H1 (cell line): Measurements from ENCODE around the gene NUDT6. TPM values are rescaled to one million over a fixed set of nuclear protein-coding genes. Genes with fewer than 3 reads are reported as not detected.

Experiments used
- CTCF ChIA-PET: fragments of 300-600 bp; sonication (Branson Sonifier 250); formaldehyde crosslinking; loops from one replicate; lab custom pipeline; 2021; ENCODE audit not compliant: partially characterized antibody; lab: Charles Lee
- POLR2A ChIA-PET: fragments of 300-600 bp; sonication (Branson Sonifier 250); formaldehyde crosslinking; loops from one replicate; lab custom pipeline; 2021; ENCODE audit warnings: inconsistent platforms; ENCODE audit not compliant: partially characterized antibody; lab: Charles Lee
- DNase-seq, 2 experiments: peaks; one replicate each; pipeline versions ENCODE4 v3.0.0 to v3.0.0-alpha.2; 2010 to 2022; ENCODE audit warnings: low spot score in 2 of 2, low read depth in 1 of 2, mixed read lengths in 1 of 2
- FAIRE-seq: peaks from 2 replicates; lab custom pipeline; 2011; peaks lifted over from hg19 to GRCh38; lab: Jason Lieb, UNC
- H2AFZ ChIP-seq: 2 replicates; pipeline ENCODE4 v1.8.1; 2012; ENCODE audit warnings: low read length, inconsistent platforms
- H2AK5ac ChIP-seq: 2 replicates; pipeline ENCODE4 v1.6.1; 2013; ENCODE audit warnings: low read depth, low read length
- H2BK120ac ChIP-seq: replicated peaks from 2 replicates; pipeline ENCODE3; 2013; ENCODE audit warnings: low read depth, low read length, inconsistent platforms
- H2BK12ac ChIP-seq: 2 replicates; pipeline ENCODE4 v1.6.1; 2013; ENCODE audit warnings: low read depth, low read length
- H2BK15ac ChIP-seq: 2 replicates; pipeline ENCODE4 v1.6.1; 2013; ENCODE audit warnings: low read length
- H2BK20ac ChIP-seq: 2 replicates; pipeline ENCODE4 v1.6.1; 2013; ENCODE audit warnings: low read length
- H2BK5ac ChIP-seq: 2 replicates; pipeline ENCODE4 v1.6.1; 2013; ENCODE audit warnings: low read depth, low read length
- H3K14ac ChIP-seq: 2 replicates; pipeline ENCODE4 v1.6.1; 2013; ENCODE audit warnings: inconsistent platforms; ENCODE audit not compliant: insufficient read length
- H3K18ac ChIP-seq: 2 replicates; pipeline ENCODE4 v1.6.1; 2013; ENCODE audit warnings: low read length; ENCODE audit errors: extremely low read depth
- H3K23ac ChIP-seq: 2 replicates; pipeline ENCODE4 v1.6.1; 2013; ENCODE audit warnings: inconsistent platforms; ENCODE audit not compliant: insufficient read length
- H3K23me2 ChIP-seq: 2 replicates; pipeline ENCODE4 v1.6.1; 2013; ENCODE audit warnings: low read depth, low read length
- H3K27ac ChIP-seq: 2 replicates; pipeline ENCODE4 v1.6.1; 2011; ENCODE audit warnings: low read depth, low read length, inconsistent platforms
- H3K27me3 ChIP-seq, 4 experiments: replicated peaks in 1 of 4; 1 replicate in 1 of 4; 2 replicates in 3 of 4; pipeline versions ENCODE4 v1.6.1 to v1.8.1; 2011 to 2013; ENCODE audit warnings: low read length in 3 of 4, mild to moderate bottlenecking in 3 of 4, inconsistent platforms in 2 of 4, mixed read lengths in 2 of 4, moderate library complexity in 1 of 4; ENCODE audit not compliant: control insufficient read depth in 3 of 4, insufficient read depth in 3 of 4; ENCODE audit errors: extremely low read depth in 1 of 4
- H3K36me3 ChIP-seq, 4 experiments: 2 replicates each; pipeline versions ENCODE4 v1.6.1 to v1.8.1; 2011 to 2013; ENCODE audit warnings: mild to moderate bottlenecking in 4 of 4, low read length in 3 of 4, moderate library complexity in 2 of 4, control low read depth in 1 of 4, inconsistent platforms in 1 of 4; ENCODE audit not compliant: insufficient read depth in 4 of 4, control insufficient read depth in 2 of 4
- H3K4ac ChIP-seq: replicated peaks from 2 replicates; pipeline ENCODE3; 2013; ENCODE audit warnings: low read length, low read depth, mixed read lengths, inconsistent platforms; ENCODE audit not compliant: insufficient read length
- H3K4me1 ChIP-seq, 4 experiments: replicated peaks in 1 of 4; 1 replicate in 1 of 4; 2 replicates in 3 of 4; pipeline versions ENCODE4 v1.6.1 to v1.8.1; 2011 to 2013; ENCODE audit warnings: low read length in 3 of 4, inconsistent platforms in 2 of 4, mixed read lengths in 1 of 4; ENCODE audit not compliant: insufficient read depth in 4 of 4, control insufficient read depth in 3 of 4
- H3K4me2 ChIP-seq, 2 experiments: 2 replicates each; pipeline versions ENCODE4 v1.6.1 to v1.8.1; 2011 to 2013; ENCODE audit warnings: low read depth in 2 of 2, low read length in 2 of 2, control low read depth in 1 of 2, inconsistent platforms in 1 of 2, mild to moderate bottlenecking in 1 of 2; ENCODE audit not compliant: insufficient read depth in 1 of 2
- H3K4me3 ChIP-seq, 4 experiments: fragments of 200-600, 300-600 bp in 1 of 4; sonication (generic), shearing (Covaris generic), sonication (Bioruptor Twin) in 1 of 4; 2 replicates each; pipeline versions ENCODE4 v1.5.1 to v1.8.1; 2011 to 2016; ENCODE audit warnings: low read length in 4 of 4, low read depth in 3 of 4, control low read depth in 2 of 4, inconsistent platforms in 2 of 4, mild to moderate bottlenecking in 2 of 4, mixed read lengths in 1 of 4, moderate library complexity in 1 of 4; ENCODE audit not compliant: insufficient read depth in 2 of 4; ENCODE audit errors: extremely low read depth in 1 of 4
- H3K56ac ChIP-seq: replicated peaks from 2 replicates; pipeline ENCODE3; 2013; ENCODE audit warnings: low read depth, mild to moderate bottlenecking, mixed read lengths, low read length, inconsistent platforms; ENCODE audit not compliant: insufficient read length
- H3K79me1 ChIP-seq: 2 replicates; pipeline ENCODE4 v1.6.1; 2013; ENCODE audit warnings: low read depth, low read length, control low read depth
- H3K79me2 ChIP-seq, 2 experiments: 2 replicates each; pipeline versions ENCODE4 v1.6.1 to v1.8.1; 2012 to 2013; ENCODE audit warnings: low read length in 2 of 2, mild to moderate bottlenecking in 2 of 2, inconsistent platforms in 1 of 2; ENCODE audit not compliant: insufficient read depth in 2 of 2, control insufficient read depth in 1 of 2
- H3K9ac ChIP-seq, 4 experiments: replicated peaks in 1 of 4; 1 replicate in 1 of 4; 2 replicates in 3 of 4; pipeline versions ENCODE4 v1.6.1 to v1.8.1; 2011 to 2013; ENCODE audit warnings: low read depth in 3 of 4, low read length in 3 of 4, control low read depth in 2 of 4, mild to moderate bottlenecking in 2 of 4, moderate library complexity in 2 of 4, inconsistent platforms in 1 of 4; ENCODE audit errors: extremely low read depth in 1 of 4
- H3K9me3 ChIP-seq, 2 experiments: 2 replicates each; pipeline versions ENCODE4 v1.6.1 to v1.8.1; 2012 to 2013; ENCODE audit warnings: mild to moderate bottlenecking in 2 of 2, moderate library complexity in 2 of 2, control low read depth in 1 of 2, inconsistent platforms in 1 of 2, low read depth in 1 of 2, low read length in 1 of 2, mixed read lengths in 1 of 2; ENCODE audit not compliant: insufficient read depth in 2 of 2
- H4K20me1 ChIP-seq, 2 experiments: replicated peaks in 1 of 2; 2 replicates each; pipeline versions ENCODE3 to v1.8.1; 2011 to 2013; ENCODE audit warnings: inconsistent platforms in 2 of 2, low read length in 2 of 2, mild to moderate bottlenecking in 1 of 2; ENCODE audit not compliant: insufficient read depth in 2 of 2, control insufficient read depth in 1 of 2
- H4K5ac ChIP-seq: 2 replicates; pipeline ENCODE4 v1.6.1; 2013; ENCODE audit warnings: low read length, low read depth, mixed read lengths, inconsistent platforms; ENCODE audit not compliant: insufficient read length
- H4K8ac ChIP-seq: 2 replicates; pipeline ENCODE4 v1.8.0; 2013; ENCODE audit warnings: mild to moderate bottlenecking, moderate library complexity, low read length, inconsistent platforms; ENCODE audit not compliant: insufficient read depth; ENCODE audit errors: extremely low read depth
- H4K91ac ChIP-seq: replicated peaks from 2 replicates; pipeline ENCODE3; 2013; ENCODE audit warnings: low read length, mixed read lengths, inconsistent platforms; ENCODE audit not compliant: insufficient read length
- POLR2A ChIP-seq, 2 experiments: IDR thresholded peaks; 1 replicate in 1 of 2; 2 replicates in 1 of 2; pipeline ENCODE4 v1.6.1; 2011; ENCODE audit warnings: low read depth in 2 of 2, low read length in 2 of 2, mild to moderate bottlenecking in 2 of 2; ENCODE audit errors: control extremely low read depth in 1 of 2
- RAD21 ChIP-seq, 2 experiments: IDR thresholded peaks in 1 of 2; conservative IDR thresholded peaks in 1 of 2; 2 replicates each; pipeline ENCODE4 v1.6.1; 2011; ENCODE audit warnings: low read depth in 2 of 2, low read length in 2 of 2, improper control_type of control experiment in 1 of 2, inconsistent platforms in 1 of 2, mild to moderate bottlenecking in 1 of 2, moderate library complexity in 1 of 2
- RBBP5 ChIP-seq: IDR thresholded peaks from 2 replicates; pipeline ENCODE4 v1.7.1; 2012; ENCODE audit warnings: low read depth, mild to moderate bottlenecking, inconsistent platforms, low read length, moderate library complexity, borderline replicate concordance
- SP1 ChIP-seq: IDR thresholded peaks from 2 replicates; pipeline ENCODE4 v1.6.1; 2011; ENCODE audit warnings: low read depth, low read length
- SRF ChIP-seq: IDR thresholded peaks from 2 replicates; pipeline ENCODE4 v1.6.1; 2011; ENCODE audit warnings: mild to moderate bottlenecking, low read depth, low read length, moderate library complexity
- TAF1 ChIP-seq: IDR thresholded peaks from 2 replicates; pipeline ENCODE4 v1.6.1; 2011; ENCODE audit warnings: mild to moderate bottlenecking, low read depth, low read length
- TAF7 ChIP-seq: optimal IDR thresholded peaks from 2 replicates; pipeline ENCODE3; 2011; ENCODE audit warnings: low read depth, mild to moderate bottlenecking, inconsistent platforms, low read length, moderate library complexity, borderline replicate concordance
- WGBS, 2 experiments: shearing (Covaris generic) in 1 of 2; methylation state at CpG; one replicate each; pipeline versions ENCODE4 v1.1.6 to v1.1.7; 2013 to 2015; ENCODE audit warnings: low lambda C conversion rate in 2 of 2, mixed read lengths in 2 of 2, inconsistent platforms in 1 of 2, low coverage in 1 of 2, missing lambda C conversion rate in 1 of 2; ENCODE audit not compliant: insufficient replicate concordance in 2 of 2, insufficient coverage in 1 of 2, insufficient read length in 1 of 2; ENCODE audit errors: extremely low coverage in 1 of 2, missing lambda C conversion rate in 1 of 2; 5-methylcytosine and 5-hydroxymethylcytosine counted together
- polyA plus RNA-seq, 7 experiments: library from polyadenylated mRNA; depleted of rRNA in 3 of 7; stranded (reverse) in 5 of 7; unstranded in 2 of 7; fragments of >200 nt in 5 of 7; fragments of 200-250 nt in 2 of 7; gene quantifications; 1 replicate in 5 of 7; 2 replicates in 1 of 7; 4 replicates in 1 of 7; pipeline versions ENCODE4 v1.2.1 to v1.2.3, GENCODE V29; 2011 to 2013; ENCODE audit warnings: missing spikeins in 2 of 7, mixed read lengths in 2 of 7
- total RNA-seq: library from RNA; stranded (reverse); fragmentation: NEBNext Ultra II Directional; extraction: Animal tissue kit (Norgen Biotek cat#: 25700); gene quantifications from 2 replicates; pipeline ENCODE4 v1.2.1, GENCODE V29; 2021

The NUDT6 gene
- total and polyA plus RNA-seq, 2 of the 8 experiments (the other 6 are each of a cell fraction or from before 2014, with no cell fraction given): 5.0 to 12.4 TPM

- no peak overlapping the region for H3K18ac ChIP-seq
- no peaks in the 10 kb centered on the region for H3K4me1 ChIP-seq
- no peak overlapping the region for H3K4me3 ChIP-seq
- H2AK5ac ChIP-seq: no peak overlapping the region
- DNase-seq (no peak), FAIRE-seq (no peak)
- no peak for TF ChIP-seq TAF7
- no peak for TF ChIP-seq TAF1
- no peak for TF ChIP-seq SP1
- no peak for TF ChIP-seq POLR2A (IDR thresholded peaks at IDR 0.05; ENCODE audit: control extremely low read depth in 1 of 2, low read depth in 2 of 2, low read length in 2 of 2)
- no peak for TF ChIP-seq RBBP5
- no peak for TF ChIP-seq RAD21 (IDR thresholded peaks at IDR 0.05 in 1 of 2, conservative IDR thresholded peaks at IDR 0.05 in 1 of 2; ENCODE audit: low read depth in 2 of 2, low read length in 2 of 2)
- no peak for TF ChIP-seq SRF
- CTCF ChIA-PET: no interaction called here
- H3K23ac ChIP-seq: no peak overlapping the region
- WGBS, 2 experiments: 94% methylated on average over 3 of the region's 3 CpGs; no CpG with 5 or more reads in 1 of the 2 experiments
- no peak overlapping the region for H3K9ac ChIP-seq
- H2BK5ac ChIP-seq: no peak overlapping the region
- no peak overlapping the region for H2BK15ac ChIP-seq
- peaks cover 7% of the 10 kb centered on the region in 2 experiments; a peak in 3 of 4 replicates for H3K9me3 ChIP-seq
- no peak overlapping the region for H2BK20ac ChIP-seq
- no peak overlapping the region for H3K14ac ChIP-seq
- H4K20me1 ChIP-seq: no peaks in the 10 kb centered on the region
- H2BK12ac ChIP-seq: no peak overlapping the region
- POLR2A ChIA-PET: no interaction called here
- H3K4me2 ChIP-seq: no peak overlapping the region
- H3K23me2 ChIP-seq: no peaks in the 10 kb centered on the region
- no peak overlapping the region for H4K91ac ChIP-seq
- no peak overlapping the region for H2AFZ ChIP-seq
- H3K79me1 ChIP-seq: no peaks in the 10 kb centered on the region
- no peaks in the 10 kb centered on the region for H3K27me3 ChIP-seq
- H3K4ac ChIP-seq: no peak overlapping the region
- H3K27ac ChIP-seq: no peak overlapping the region
- H4K8ac ChIP-seq: no peak overlapping the region
- H3K36me3 ChIP-seq: no peaks in the 10 kb centered on the region; a peak in 3 of 8 replicates
- H3K56ac ChIP-seq: no peak overlapping the region
- 0 out of 4 replicates have a peak, but pooled peaks cover 0 to 2% of the 10 kb centered on the region in 2 experiments for H3K79me2 ChIP-seq
- H4K5ac ChIP-seq: no peak overlapping the region
- H2BK120ac ChIP-seq: no peak overlapping the region
These were observed 37.0 kb upstream of the NUDT6 start for GRCh38 chr4:122959441-122959840.
